ENCODE measurements around the gene GLG1. TPM values are rescaled to one million over a fixed set of nuclear protein-coding genes. Genes with fewer than 3 reads are reported as not detected.

Gene GLG1
- total RNA-seq, 2 donors from 2014 or later, result 102 to 123 TPM

GRCh38 chr16:74601126-74601871, 5.6 kb downstream of the GLG1 start:
- Histone ChIP-seq H3K27ac (no peak overlapping the region), H3K9me3 (no peaks in the 10 kb centered on the region), H3K4me1 (peaks cover 0 to 37% of the 10 kb centered on the region in 2 donors), H3K27me3 (no peaks in the 10 kb centered on the region), H3K36me3 (no peaks in the 10 kb centered on the region), H3K4me3 (no peak overlapping the region)
- TF ChIP-seq CTCF (IDR thresholded peaks at IDR 0.05), result no peak
- DNase-seq (ENCODE audit: low spot score), result no peak

DNA sequence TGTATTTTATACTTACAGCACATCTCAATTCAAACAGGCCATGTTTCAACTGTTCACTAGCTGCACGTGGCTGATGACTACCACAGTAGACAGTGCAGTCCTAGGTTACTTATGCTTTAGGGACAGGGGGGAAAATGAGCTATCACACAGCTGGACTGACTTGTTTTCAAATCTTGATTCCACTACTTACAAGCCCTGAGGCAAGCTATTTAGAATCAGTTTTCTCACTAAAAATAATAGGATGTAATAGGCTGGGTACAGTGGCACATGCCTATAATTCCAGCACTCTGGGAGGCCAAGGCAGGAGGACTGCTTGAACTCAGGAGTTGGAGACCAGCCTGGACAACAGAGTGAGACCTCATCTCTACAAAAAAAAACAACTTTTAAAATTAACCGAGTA, 10.3 kb downstream of the GLG1 start:
- Histone ChIP-seq H3K4me3 (no peak overlapping the region), H3K27ac (no peak overlapping the region), H3K9me3 (no peaks in the 10 kb centered on the region), H3K27me3 (no peaks in the 10 kb centered on the region), H3K36me3 (no peaks in the 10 kb centered on the region), H3K4me1 (peaks cover 0 to 16% of the 10 kb centered on the region in 2 donors)
- DNase-seq (ENCODE audit: low spot score), result no peak
- TF ChIP-seq CTCF (IDR thresholded peaks at IDR 0.05), result no peak

GRCh38 chr16:74592847-74593246, 14.1 kb downstream of the GLG1 start:
- Histone ChIP-seq H3K9me3 (no peaks in the 10 kb centered on the region), H3K36me3 (no peaks in the 10 kb centered on the region), H3K27me3 (no peaks in the 10 kb centered on the region), H3K27ac (no peak overlapping the region), H3K4me1 (peaks cover 0 to 9% of the 10 kb centered on the region in 2 donors), H3K4me3 (no peak overlapping the region)
- no peak for DNase-seq (ENCODE audit: low spot score)
- TF ChIP-seq CTCF (IDR thresholded peaks at IDR 0.05), result no peak

DNA sequence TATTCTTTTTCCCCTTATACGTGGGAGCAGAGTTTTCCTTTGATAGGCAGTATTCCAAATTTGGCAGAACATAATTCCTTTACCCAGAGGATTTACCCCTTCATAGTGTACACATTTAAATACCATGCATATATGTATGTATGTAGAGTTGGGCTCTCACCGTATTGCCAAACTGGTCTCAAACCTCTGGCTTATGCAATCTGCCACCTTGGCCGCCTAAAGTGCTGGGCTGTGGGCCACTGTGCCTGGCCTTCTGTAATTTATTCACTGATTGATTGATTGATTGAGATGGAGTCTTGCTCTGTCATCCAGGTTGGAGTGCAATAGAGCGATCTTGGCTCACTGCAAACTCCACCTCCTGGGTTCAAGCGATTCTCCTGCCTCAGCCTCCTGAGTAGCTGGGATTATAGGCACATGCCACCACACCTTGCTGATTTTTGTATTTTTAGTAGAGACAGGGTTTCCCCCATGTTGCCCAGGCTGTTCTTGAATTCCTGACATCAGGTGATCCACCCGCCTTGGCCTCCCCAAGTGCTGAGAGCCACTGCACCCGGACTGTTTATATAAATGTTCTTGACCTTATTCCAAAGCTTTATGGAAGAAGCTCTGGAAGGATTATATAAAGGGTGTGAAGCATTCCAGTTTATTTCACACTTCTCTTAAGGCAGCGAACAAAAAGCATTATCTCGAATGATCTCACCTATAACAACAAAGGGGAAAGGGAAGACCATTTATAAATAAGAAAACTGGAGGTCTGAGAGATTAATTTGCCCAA, 14.9 kb downstream of the GLG1 start:
- DNase-seq (ENCODE audit: low spot score), result no peak
- no peak for TF ChIP-seq CTCF (IDR thresholded peaks at IDR 0.05)
- H3K36me3 ChIP-seq, result no peaks in the 10 kb centered on the region
- peaks cover 0 to 9% of the 10 kb centered on the region in 2 donors for H3K4me1 ChIP-seq
- no peaks in the 10 kb centered on the region for H3K27me3 ChIP-seq
- no peak overlapping the region for H3K27ac ChIP-seq
- no peaks in the 10 kb centered on the region for H3K9me3 ChIP-seq
- H3K4me3 ChIP-seq, result no peak overlapping the region

- no peak overlapping the region for H3K27ac ChIP-seq
- no peak for TF ChIP-seq CTCF (IDR thresholded peaks at IDR 0.05)
Observed at GRCh38 chr16:74586948-74587347, 20.0 kb downstream of the GLG1 start.

More at GRCh38 chr16:74586948-74587347, 20.0 kb downstream of the GLG1 start:
- Histone ChIP-seq H3K4me3 (no peak overlapping the region), H3K9me3 (no peaks in the 10 kb centered on the region), H3K27me3 (no peaks in the 10 kb centered on the region), H3K36me3 (no peaks in the 10 kb centered on the region), H3K4me1 (no peaks in the 10 kb centered on the region)
- no peak for DNase-seq (ENCODE audit: low spot score)
